Prostate gland (tissue), 2 donors: ENCODE results near the gene JAG2.

ENCODE experiments used
- CTCF ChIP-seq, 4 experiments: fragments of 200-600 bp in 2 of 4; fragments of 450-650 bp in 2 of 4; sonication (generic) in 2 of 4; IDR thresholded peaks; 1 replicate in 3 of 4; 2 replicates in 1 of 4; pipeline ENCODE4 v1.5.1; 2016 to 2019; ENCODE audit warnings: antibody characterized with exemption in 4 of 4, mild to moderate bottlenecking in 2 of 4, moderate library complexity in 2 of 4
- POLR2A ChIP-seq: fragments of 450-650 bp; IDR thresholded peaks from one replicate; pipeline ENCODE4 v1.6.1; 2016; ENCODE audit warnings: antibody characterized with exemption, mild to moderate bottlenecking

GRCh38 chr14:105215602-105216001 is 47.0 kb upstream of the JAG2 start:
- TF ChIP-seq POLR2A: no peak
- no peak for TF ChIP-seq CTCF (IDR thresholded peaks at IDR 0.05)
